PC-3 (cell line): Measurements from ENCODE around the gene RB1. TPM values are rescaled to one million over a fixed set of nuclear protein-coding genes. Genes with fewer than 3 reads are reported as not detected.

Experiments
- ATAC-seq: fragments of 200-7000 bp; cut with Tn5 transposase; 2 replicates; pipeline ENCODE4 v1.9.1; 2020; ENCODE audit warnings: mild to moderate bottlenecking, moderate library complexity
- BruUV-seq: library from RNA; stranded (reverse); fragments of 400-500 nt; replicated peaks from 2 replicates; lab custom pipeline; 2021; lab: Mats Ljungman, UMichigan
- CTCF ChIA-PET: fragments of 300-600 bp; sonication (Branson Sonifier 250); formaldehyde crosslinking; loops from one replicate; lab custom pipeline; 2022; ENCODE audit warnings: antibody characterized with exemption; lab: Charles Lee
- POLR2A ChIA-PET: fragments of 300-600 bp; sonication (Branson Sonifier 250); formaldehyde crosslinking; loops from one replicate; lab custom pipeline; 2022; ENCODE audit warnings: antibody characterized with exemption; ENCODE audit not compliant: unreplicated experiment; lab: Charles Lee
- DNase-seq: peaks from one replicate; pipeline ENCODE4 v3.0.0-alpha.2; 2015
- H2AFZ ChIP-seq: fragments of 300-600 bp; sonication (generic); 2 replicates; pipeline ENCODE4 v1.6.0; 2016; ENCODE audit warnings: antibody characterized with exemption, low read length
- H3F3A ChIP-seq: fragments of 300-600 bp; sonication (generic); one replicate; pipeline ENCODE4 v1.6.0; 2017; ENCODE audit warnings: antibody characterized with exemption, low read length, control low read depth, mild to moderate bottlenecking; ENCODE audit not compliant: unreplicated experiment
- H3K27ac ChIP-seq: fragments of 300-600 bp; sonication (generic); 2 replicates; pipeline ENCODE4 v1.5.1; 2016; ENCODE audit warnings: mild to moderate bottlenecking, low read length
- H3K27me3 ChIP-seq: fragments of 300-600 bp; sonication (generic); 2 replicates; pipeline ENCODE4 v1.6.1; 2016; ENCODE audit warnings: low read length, mixed read lengths
- H3K36me3 ChIP-seq: fragments of 300-600 bp; sonication (generic); 2 replicates; pipeline ENCODE4 v1.6.1; 2016; ENCODE audit warnings: low read depth, mixed run types, low read length, mixed read lengths
- H3K4me1 ChIP-seq: fragments of 300-600 bp; sonication (generic); 2 replicates; pipeline ENCODE4 v1.5.1; 2016; ENCODE audit warnings: low read length; ENCODE audit not compliant: insufficient read depth
- H3K4me2 ChIP-seq: fragments of 300-600 bp; sonication (generic); 2 replicates; pipeline ENCODE4 v1.6.0; 2016; ENCODE audit warnings: low read length
- H3K4me3 ChIP-seq: fragments of 300-600 bp; sonication (generic); 2 replicates; pipeline ENCODE4 v1.5.1; 2016; ENCODE audit warnings: mild to moderate bottlenecking, low read length, mixed read lengths
- H3K79me2 ChIP-seq: fragments of 300-600 bp; sonication (generic); 2 replicates; pipeline ENCODE4 v1.6.1; 2017; ENCODE audit warnings: low read length, mixed read lengths
- H3K9ac ChIP-seq: fragments of 300-600 bp; sonication (generic); 2 replicates; pipeline ENCODE4 v1.6.0; 2016; ENCODE audit warnings: mild to moderate bottlenecking, low read length
- H3K9me2 ChIP-seq: fragments of 300-600 bp; sonication (generic); replicated peaks from 2 replicates; pipeline ENCODE4 v1.6.1; 2016; ENCODE audit warnings: mixed run types, low read length, mixed read lengths
- H3K9me3 ChIP-seq: fragments of 300-600 bp; sonication (generic); 2 replicates; pipeline ENCODE4 v1.6.1; 2016; ENCODE audit warnings: low read length, mixed read lengths
- H4K20me1 ChIP-seq: fragments of 300-600 bp; sonication (generic); 2 replicates; pipeline ENCODE4 v1.6.1; 2016; ENCODE audit warnings: low read length, mixed read lengths
- EZH2 ChIP-seq: fragments of 300-600 bp; sonication (generic); IDR thresholded peaks from one replicate; pipeline ENCODE4 v1.6.1; 2017; ENCODE audit warnings: antibody characterized with exemption, mild to moderate bottlenecking, low read length; ENCODE audit not compliant: unreplicated experiment
- EZH2phosphoT487 ChIP-seq: fragments of 300-600 bp; sonication (generic); IDR thresholded peaks from 2 replicates; pipeline ENCODE4 v1.6.1; 2018; ENCODE audit warnings: mild to moderate bottlenecking, antibody characterized with exemption, low read length, borderline replicate concordance
- intact Hi-C: fragments of 100-400 bp; cut with micrococcal nuclease; formaldehyde crosslinking; loops from 2 replicates; pipeline ENCODE4 v1.9.0; 2023
- total RNA-seq: library from RNA; depleted of rRNA; stranded (reverse); fragments of >200 nt; gene quantifications from 2 replicates; pipeline ENCODE4 v1.2.3, GENCODE V29; 2014
- TF ChIP-seq, protein P1 (sequence below): fragments of 300-600 bp; sonication (generic); conservative IDR thresholded peaks from 2 replicates; pipeline ENCODE4 v1.5.1; 2017; ENCODE audit warnings: antibody characterized with exemption, low read depth, mild to moderate bottlenecking, low read length

Gene RB1
- total RNA-seq, 1 experiment from 2014 or later, result 14.3 TPM

DNA sequence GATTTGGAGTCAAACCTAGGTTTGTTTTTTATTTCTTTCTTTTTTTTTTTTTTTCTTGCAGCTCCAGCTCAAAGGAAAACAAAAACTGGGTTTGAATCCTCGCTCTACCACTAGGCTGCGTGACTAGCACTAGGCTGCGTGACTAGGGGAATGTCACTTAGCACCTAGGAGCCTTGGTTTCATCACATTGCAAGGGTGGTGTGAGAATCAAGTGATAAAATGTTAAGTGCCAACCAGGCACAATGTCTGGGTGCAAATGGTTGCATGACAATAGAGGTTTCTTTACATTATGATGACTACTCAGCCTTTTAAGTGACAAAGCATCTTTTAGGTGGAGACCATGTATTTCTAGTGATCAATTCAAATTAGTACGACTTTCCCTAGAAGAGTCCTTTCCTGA is 201.5 kb downstream of the RB1 start:
- Histone ChIP-seq H3K36me3 (no peaks in the 10 kb centered on the region), H3K9me3 (no peaks in the 10 kb centered on the region), H3K27me3 (no peaks in the 10 kb centered on the region), H3K9ac (no peak overlapping the region), H2AFZ (no peak overlapping the region), H4K20me1 (no peaks in the 10 kb centered on the region), H3F3A (no peaks in the 10 kb centered on the region), H3K4me1 (peaks cover 15% of the 10 kb centered on the region), H3K79me2 (no peaks in the 10 kb centered on the region), H3K4me2 (no peak overlapping the region), H3K4me3 (no peak overlapping the region), H3K27ac (no peak overlapping the region), H3K9me2 (no peaks in the 10 kb centered on the region)
- CTCF ChIA-PET, result no interaction called here
- no TSS peak for BruUV-seq
- intact Hi-C loops, result no loop called here
- no peak for TF ChIP-seq EZH2phosphoT487
- DNase-seq (no peak), ATAC-seq (no peak)
- POLR2A ChIA-PET, result no interaction called here

DNA sequence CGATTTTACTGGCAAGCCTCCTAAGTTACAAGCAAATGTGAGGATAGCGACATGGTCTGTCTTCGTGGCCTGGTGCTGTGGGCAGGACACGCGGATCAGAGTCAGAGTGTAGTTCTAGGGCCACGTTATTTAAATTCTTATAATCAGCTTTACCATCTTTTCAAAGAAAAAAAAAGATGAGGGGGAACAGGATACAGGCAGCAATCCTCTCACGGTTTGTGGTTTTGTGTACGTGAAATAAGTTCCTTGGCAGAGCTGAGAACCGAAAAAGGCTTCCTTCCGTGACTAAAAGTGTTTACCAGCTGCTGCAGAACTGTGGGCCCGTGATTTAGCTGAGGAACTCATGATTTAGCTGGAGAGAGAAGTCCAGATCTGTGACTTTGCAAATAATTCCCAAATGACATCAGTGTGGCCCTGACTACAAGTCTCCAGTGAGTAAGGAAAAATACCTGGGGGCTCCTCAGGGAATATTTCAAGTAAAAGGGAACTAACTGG is 202.1 kb downstream of the RB1 start:
- no peaks in the 10 kb centered on the region for H3K9me3 ChIP-seq
- TF ChIP-seq, protein P1, sequence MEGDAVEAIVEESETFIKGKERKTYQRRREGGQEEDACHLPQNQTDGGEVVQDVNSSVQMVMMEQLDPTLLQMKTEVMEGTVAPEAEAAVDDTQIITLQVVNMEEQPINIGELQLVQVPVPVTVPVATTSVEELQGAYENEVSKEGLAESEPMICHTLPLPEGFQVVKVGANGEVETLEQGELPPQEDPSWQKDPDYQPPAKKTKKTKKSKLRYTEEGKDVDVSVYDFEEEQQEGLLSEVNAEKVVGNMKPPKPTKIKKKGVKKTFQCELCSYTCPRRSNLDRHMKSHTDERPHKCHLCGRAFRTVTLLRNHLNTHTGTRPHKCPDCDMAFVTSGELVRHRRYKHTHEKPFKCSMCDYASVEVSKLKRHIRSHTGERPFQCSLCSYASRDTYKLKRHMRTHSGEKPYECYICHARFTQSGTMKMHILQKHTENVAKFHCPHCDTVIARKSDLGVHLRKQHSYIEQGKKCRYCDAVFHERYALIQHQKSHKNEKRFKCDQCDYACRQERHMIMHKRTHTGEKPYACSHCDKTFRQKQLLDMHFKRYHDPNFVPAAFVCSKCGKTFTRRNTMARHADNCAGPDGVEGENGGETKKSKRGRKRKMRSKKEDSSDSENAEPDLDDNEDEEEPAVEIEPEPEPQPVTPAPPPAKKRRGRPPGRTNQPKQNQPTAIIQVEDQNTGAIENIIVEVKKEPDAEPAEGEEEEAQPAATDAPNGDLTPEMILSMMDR, result no peak
- TF ChIP-seq EZH2 (no peak), EZH2phosphoT487 (no peak)
- no peak overlapping the region for H2AFZ ChIP-seq
- H3K36me3 ChIP-seq, result no peaks in the 10 kb centered on the region
- H3F3A ChIP-seq, result no peaks in the 10 kb centered on the region
- no peaks in the 10 kb centered on the region for H3K27me3 ChIP-seq
- ATAC-seq, result no peak
- no peak for DNase-seq
- peaks cover 11% of the 10 kb centered on the region for H3K4me1 ChIP-seq
- no peaks in the 10 kb centered on the region for H3K9me2 ChIP-seq
- H3K4me2 ChIP-seq, result no peak overlapping the region
- no peak overlapping the region for H3K27ac ChIP-seq
- no peak overlapping the region for H3K9ac ChIP-seq
- ChIA-PET POLR2A (no interaction called here), CTCF (no interaction called here)
- no peaks in the 10 kb centered on the region for H4K20me1 ChIP-seq
- intact Hi-C loops, result no loop called here
- H3K4me3 ChIP-seq, result no peak overlapping the region
- H3K79me2 ChIP-seq, result no peaks in the 10 kb centered on the region
- no TSS peak for BruUV-seq

DNA sequence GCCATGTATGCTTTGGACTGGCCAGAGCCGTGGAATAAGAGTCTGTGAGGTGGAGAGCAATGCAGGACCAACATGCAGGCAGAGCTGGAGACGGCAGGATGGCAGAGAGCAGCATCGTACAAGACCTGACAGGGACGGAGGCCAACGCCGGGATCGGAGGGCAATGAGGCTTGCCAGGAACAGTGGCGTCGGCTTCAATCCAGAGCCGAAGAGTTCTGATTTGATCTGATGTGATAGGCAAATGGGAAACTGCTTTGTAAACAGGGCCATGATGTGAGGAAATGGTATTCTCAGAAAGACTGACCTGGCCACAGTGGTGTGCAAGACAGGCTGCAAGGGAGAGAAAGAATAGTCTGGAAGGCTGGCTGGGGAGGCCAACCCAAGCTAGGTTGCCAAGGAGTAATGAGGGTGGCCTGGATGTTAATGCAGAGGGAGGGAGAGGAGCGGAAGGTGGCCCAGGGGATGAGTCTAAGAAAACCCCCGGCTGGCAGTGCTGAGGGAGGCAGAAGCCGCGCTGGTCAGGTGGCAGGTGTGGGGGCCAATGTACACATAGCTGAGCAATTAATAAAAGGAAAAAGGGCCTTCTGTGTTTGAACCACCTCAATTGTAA is 202.6 kb downstream of the RB1 start:
- Histone ChIP-seq H2AFZ (no peak overlapping the region), H3F3A (no peaks in the 10 kb centered on the region), H3K27me3 (no peaks in the 10 kb centered on the region), H3K4me1 (peaks cover 6% of the 10 kb centered on the region), H3K27ac (no peak overlapping the region), H3K36me3 (no peaks in the 10 kb centered on the region), H3K9me2 (no peaks in the 10 kb centered on the region), H3K4me3 (no peak overlapping the region), H3K9me3 (no peaks in the 10 kb centered on the region), H3K4me2 (no peak overlapping the region), H4K20me1 (no peaks in the 10 kb centered on the region), H3K79me2 (no peaks in the 10 kb centered on the region), H3K9ac (no peak overlapping the region)
- no peak for ATAC-seq
- TF ChIP-seq, protein P1, result no peak
- TF ChIP-seq EZH2 (no peak), EZH2phosphoT487 (no peak)
- ChIA-PET POLR2A (no interaction called here), CTCF (no interaction called here)
- BruUV-seq, result no TSS peak
- DNase-seq, result no peak
- intact Hi-C loops, result no loop called here
